Hepatocyte (in vitro differentiated cells): Measurements from ENCODE around the gene TMPRSS4. TPM values are rescaled to one million over a fixed set of nuclear protein-coding genes. Genes with fewer than 3 reads are reported as not detected.

Experiments used
- DNase-seq: peaks from one replicate; pipeline ENCODE4 v3.0.0-alpha.2; 2016; ENCODE audit warnings: low spot score
- H2AFZ ChIP-seq: fragments of 200-600 bp; sonication (generic); 2 replicates; pipeline ENCODE4 v1.6.0; 2016; ENCODE audit warnings: antibody characterized with exemption, mild to moderate bottlenecking
- H3K27ac ChIP-seq: fragments of 200-600 bp; sonication (generic); 2 replicates; pipeline ENCODE4 v1.5.1; 2016; ENCODE audit warnings: mild to moderate bottlenecking
- H3K27me3 ChIP-seq: fragments of 200-600 bp; sonication (generic); 2 replicates; pipeline ENCODE4 v1.6.1; 2016
- H3K36me3 ChIP-seq: fragments of 200-600 bp; sonication (generic); replicated peaks from 2 replicates; pipeline ENCODE4 v1.5.1; 2016; ENCODE audit warnings: low read depth; ENCODE audit not compliant: insufficient read depth
- H3K4me1 ChIP-seq: fragments of 200-600 bp; sonication (generic); 2 replicates; pipeline ENCODE4 v1.5.1; 2016; ENCODE audit warnings: mild to moderate bottlenecking, moderate library complexity; ENCODE audit not compliant: insufficient read depth
- H3K4me2 ChIP-seq: fragments of 200-600 bp; sonication (generic); 2 replicates; pipeline ENCODE4 v1.6.0; 2016
- H3K4me3 ChIP-seq: fragments of 200-600 bp; sonication (generic); 2 replicates; pipeline ENCODE4 v1.5.1; 2016; ENCODE audit warnings: mild to moderate bottlenecking
- H3K79me2 ChIP-seq: fragments of 200-600 bp; sonication (generic); 2 replicates; pipeline ENCODE4 v1.6.0; 2017; ENCODE audit warnings: mild to moderate bottlenecking
- H3K9me2 ChIP-seq: fragments of 200-600 bp; sonication (generic); replicated peaks from 2 replicates; pipeline ENCODE4 v1.6.0; 2017; ENCODE audit warnings: mild to moderate bottlenecking; ENCODE audit not compliant: insufficient read depth
- H3K9me3 ChIP-seq: fragments of 200-600 bp; sonication (generic); 2 replicates; pipeline ENCODE4 v1.5.1; 2016; ENCODE audit warnings: low read depth, mild to moderate bottlenecking
- H4K20me1 ChIP-seq: fragments of 200-600 bp; sonication (generic); 2 replicates; pipeline ENCODE4 v1.6.0; 2016; ENCODE audit warnings: mild to moderate bottlenecking; ENCODE audit not compliant: insufficient read depth, poor library complexity, severe bottlenecking
- CTCF ChIP-seq: fragments of 200-600 bp; sonication (generic); IDR thresholded peaks from 2 replicates; pipeline ENCODE4 v1.5.1; 2016; ENCODE audit warnings: antibody characterized with exemption, mild to moderate bottlenecking; ENCODE audit not compliant: poor library complexity
- EZH2 ChIP-seq: fragments of 200-600 bp; sonication (generic); IDR thresholded peaks from 2 replicates; pipeline ENCODE4 v1.6.1; 2016; ENCODE audit warnings: antibody characterized with exemption, mild to moderate bottlenecking, borderline replicate concordance
- EZH2phosphoT487 ChIP-seq: fragments of 200-600 bp; sonication (generic); IDR thresholded peaks from one replicate; pipeline ENCODE4 v1.6.1; 2018; ENCODE audit warnings: antibody characterized with exemption, mild to moderate bottlenecking, low read depth, moderate library complexity; ENCODE audit not compliant: unreplicated experiment, severe bottlenecking
- WGBS: methylation state at CpG from one replicate; pipeline ENCODE4 v1.1.6; 2016; ENCODE audit warnings: low lambda C conversion rate; ENCODE audit errors: missing lambda C conversion rate; 5-methylcytosine and 5-hydroxymethylcytosine counted together
- polyA plus RNA-seq: library from polyadenylated mRNA; unstranded; fragments of >200 nt; fragmentation: Nextera tagmentation; extraction: Ambion mirVana; gene quantifications from 2 replicates; pipeline ENCODE4 v1.2.1, GENCODE V29; 2016
- total RNA-seq: library from RNA; depleted of rRNA; stranded (reverse); fragments of >200 nt; gene quantifications from 2 replicates; pipeline ENCODE4 v1.2.3, GENCODE V29; 2014

Gene TMPRSS4
- total and polyA plus RNA-seq, 2 experiments from 2014 or later, result 10.9 to 16.2 TPM

DNA sequence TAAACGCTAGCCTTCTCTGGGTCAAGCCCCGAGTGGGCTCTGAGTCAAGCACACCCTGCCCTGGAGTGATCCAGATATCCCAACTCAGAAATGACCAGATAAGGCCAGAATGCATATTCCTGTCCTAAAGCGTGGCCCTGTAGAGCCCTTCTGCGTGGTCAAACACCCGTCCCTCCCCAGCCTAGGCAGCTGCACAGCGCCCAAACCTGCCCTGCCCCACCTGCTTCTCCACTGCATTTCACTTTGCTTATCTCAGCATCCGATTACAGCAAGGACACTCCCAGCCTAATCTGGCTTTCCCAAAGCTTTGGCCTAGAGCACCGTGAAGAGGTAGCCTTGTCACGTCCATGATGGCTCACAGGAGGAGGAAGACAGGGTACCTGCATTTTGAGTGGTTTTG is 11.9 kb upstream of the TMPRSS4 start:
- peaks cover 3% of the 10 kb centered on the region for H3K27me3 ChIP-seq
- H3K4me1 ChIP-seq, result no peaks in the 10 kb centered on the region
- no peak for DNase-seq
- no peaks in the 10 kb centered on the region for H4K20me1 ChIP-seq
- H3K9me2 ChIP-seq, result no peaks in the 10 kb centered on the region
- H3K27ac ChIP-seq, result no peak overlapping the region
- H2AFZ ChIP-seq, result no peak overlapping the region
- no peaks in the 10 kb centered on the region for H3K36me3 ChIP-seq
- H3K4me3 ChIP-seq, result no peak overlapping the region
- H3K9me3 ChIP-seq, result no peaks in the 10 kb centered on the region
- no peaks in the 10 kb centered on the region for H3K79me2 ChIP-seq
- WGBS, result 69% methylated on average over 9 of the region's 9 CpGs
- TF ChIP-seq CTCF, result no peak
- no peak for TF ChIP-seq EZH2phosphoT487
- TF ChIP-seq EZH2, result no peak
- H3K4me2 ChIP-seq, result no peak overlapping the region

DNA sequence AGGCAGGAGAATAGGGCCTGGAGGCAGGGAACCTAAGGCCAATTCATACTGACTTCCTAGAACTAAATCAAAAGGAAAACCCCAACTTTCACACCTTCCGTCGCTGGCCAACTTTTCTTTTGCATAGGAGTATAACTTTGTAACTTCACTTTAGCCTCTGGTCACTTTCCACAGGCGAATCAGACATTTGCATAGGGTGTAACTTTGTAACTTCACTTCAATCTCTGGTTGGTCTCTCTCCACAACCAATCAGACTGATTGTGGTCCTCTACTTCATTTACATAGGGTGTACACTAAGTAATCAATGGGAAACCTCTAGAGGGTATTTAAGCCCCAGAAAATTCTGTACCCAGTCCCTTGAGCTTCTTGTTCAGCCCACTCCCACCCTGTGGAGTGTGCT is 11.5 kb upstream of the TMPRSS4 start:
- Histone ChIP-seq H3K27ac (no peak overlapping the region), H2AFZ (no peak overlapping the region), H3K9me2 (no peaks in the 10 kb centered on the region), H3K4me3 (no peak overlapping the region), H3K9me3 (no peaks in the 10 kb centered on the region), H3K27me3 (peaks cover 3% of the 10 kb centered on the region), H3K36me3 (no peaks in the 10 kb centered on the region), H4K20me1 (no peaks in the 10 kb centered on the region), H3K4me2 (no peak overlapping the region), H3K4me1 (no peaks in the 10 kb centered on the region), H3K79me2 (no peaks in the 10 kb centered on the region)
- TF ChIP-seq EZH2 (no peak), EZH2phosphoT487 (no peak), CTCF (no peak)
- 95% methylated on average over 3 of the region's 3 CpGs for WGBS
- no peak for DNase-seq

DNA sequence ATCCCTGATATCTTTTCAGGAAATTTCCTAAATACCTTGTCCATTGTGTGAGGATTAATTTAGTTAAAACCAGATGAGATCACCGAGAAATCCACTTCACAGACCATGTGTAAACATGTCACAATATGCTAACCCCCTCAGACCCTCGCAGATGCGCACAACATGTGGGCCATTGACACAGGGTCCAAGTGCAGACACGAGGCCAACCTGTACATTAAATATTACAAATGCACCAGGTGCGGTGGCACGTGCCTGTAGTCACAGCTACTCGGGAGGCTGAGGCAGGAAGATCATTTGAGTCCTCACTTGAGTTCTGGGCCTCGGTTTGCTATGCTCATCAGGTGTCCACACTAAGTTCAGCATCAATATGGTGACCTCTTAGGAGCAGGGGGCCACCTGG is 9.9 kb upstream of the TMPRSS4 start:
- no peaks in the 10 kb centered on the region for H4K20me1 ChIP-seq
- TF ChIP-seq EZH2phosphoT487, result no peak
- no peak for TF ChIP-seq CTCF
- TF ChIP-seq EZH2, result no peak
- no peak overlapping the region for H3K27ac ChIP-seq
- no peak for DNase-seq
- H3K9me3 ChIP-seq, result no peaks in the 10 kb centered on the region
- no peaks in the 10 kb centered on the region for H3K79me2 ChIP-seq
- no peaks in the 10 kb centered on the region for H3K9me2 ChIP-seq
- no peaks in the 10 kb centered on the region for H3K4me1 ChIP-seq
- H3K4me2 ChIP-seq, result no peak overlapping the region
- H3K27me3 ChIP-seq, result peaks cover 3% of the 10 kb centered on the region
- 81% methylated on average over 8 of the region's 8 CpGs for WGBS
- no peak overlapping the region for H3K4me3 ChIP-seq
- H3K36me3 ChIP-seq, result no peaks in the 10 kb centered on the region
- no peak overlapping the region for H2AFZ ChIP-seq
